Measurements from ENCODE around the gene SRL. TPM values are rescaled to one million over a fixed set of nuclear protein-coding genes. Genes with fewer than 3 reads are reported as not detected.

SRL gene
- polyA plus RNA-seq, 1 of the 3 experiments (the other 2 are of a cell fraction), result not detected

- DNase-seq, result no peak
- WGBS (ENCODE audit: low lambda C conversion rate), result 37% methylated on average over 2 of the region's 2 CpGs
- TF ChIP-seq NFIC (IDR thresholded peaks at IDR 0.05; ENCODE audit: borderline replicate concordance), result no peak
- no peak for TF ChIP-seq IRF3 (IDR thresholded peaks at IDR 0.05; ENCODE audit: low read depth, low read length)
- TF ChIP-seq TAF1 (IDR thresholded peaks at IDR 0.05; ENCODE audit: borderline replicate concordance, low read depth, low read length), result no peak
- TF ChIP-seq GATA2 (CRISPR knock-in tag; IDR thresholded peaks at IDR 0.05), result no peak
- no peak for TF ChIP-seq REST (IDR thresholded peaks at IDR 0.05; ENCODE audit: low read depth, low read length)
- no peak for TF ChIP-seq USF1 (IDR thresholded peaks at IDR 0.05; ENCODE audit: borderline replicate concordance, low read depth)
- TF ChIP-seq RAD21 (IDR thresholded peaks at IDR 0.05; ENCODE audit: low read length), result no peak
- no peak for TF ChIP-seq FOXM1 (IDR thresholded peaks at IDR 0.05; ENCODE audit: low read depth)
- no peak for TF ChIP-seq GABPA (IDR thresholded peaks at IDR 0.05; ENCODE audit: low read depth)
- no peak for TF ChIP-seq NRF1 (IDR thresholded peaks at IDR 0.05; ENCODE audit: low read depth, low read length)
- no peak for TF ChIP-seq YY1 (IDR thresholded peaks at IDR 0.05; ENCODE audit: low read depth)
- H3K9ac ChIP-seq, result no peak overlapping the region
- no peaks in the 10 kb centered on the region for H3K36me3 ChIP-seq (replicated peaks in 1 of 2; ENCODE audit: control insufficient read depth in 1 of 2, insufficient read depth in 2 of 2, low read length in 1 of 2)
- H3K27me3 ChIP-seq (ENCODE audit: insufficient read depth), result no peaks in the 10 kb centered on the region
- H3K9me3 ChIP-seq, result no peaks in the 10 kb centered on the region
- no peak overlapping the region for H3K4me2 ChIP-seq
- POLR2A ChIA-PET, result no interaction called here
- H3K4me3 ChIP-seq (ENCODE audit: low read depth in 2 of 2, low read length in 1 of 2), result no peak overlapping the region
- H3K27ac ChIP-seq (ENCODE audit: low read depth in 2 of 2, low read length in 1 of 2), result no peak overlapping the region
- CTCF ChIA-PET, result no interaction called here
- no peak overlapping the region for H2AFZ ChIP-seq (ENCODE audit: low read depth)
- no peaks in the 10 kb centered on the region for H4K20me1 ChIP-seq (ENCODE audit: insufficient read depth)
- no peaks in the 10 kb centered on the region for H3F3A ChIP-seq (replicated peaks; ENCODE audit: insufficient read depth)
- no peaks in the 10 kb centered on the region for H3K4me1 ChIP-seq (ENCODE audit: control insufficient read depth in 1 of 2, insufficient read depth in 2 of 2, low read depth in 1 of 2, low read length in 1 of 2)
- H3K79me2 ChIP-seq (ENCODE audit: insufficient read depth), result no peaks in the 10 kb centered on the region
- no peaks in the 10 kb centered on the region for H3K9me2 ChIP-seq
Measured at GRCh38 chr16:4227040-4227332, 14.9 kb downstream of the SRL start.

- no peaks in the 10 kb centered on the region for H4K20me1 ChIP-seq (ENCODE audit: insufficient read depth)
- H3K9ac ChIP-seq, result no peak overlapping the region
- no peaks in the 10 kb centered on the region for H3K4me1 ChIP-seq (ENCODE audit: control insufficient read depth in 1 of 2, insufficient read depth in 2 of 2, low read depth in 1 of 2, low read length in 1 of 2)
- H3K79me2 ChIP-seq (ENCODE audit: insufficient read depth), result no peaks in the 10 kb centered on the region
- no peaks in the 10 kb centered on the region for H3F3A ChIP-seq (replicated peaks; ENCODE audit: insufficient read depth)
- H3K4me3 ChIP-seq (ENCODE audit: low read depth in 2 of 2, low read length in 1 of 2), result no peak overlapping the region
- no peak for DNase-seq
- ChIA-PET CTCF (interaction anchor here (0.9 kb wide), 1 partner anchor 104 kb away, joined by 3 read pairs; no protein-coding TSS in a partner anchor), POLR2A (no interaction called here)
- H3K9me2 ChIP-seq, result no peaks in the 10 kb centered on the region
- WGBS (ENCODE audit: low lambda C conversion rate), result 17% methylated on average over 5 of the region's 5 CpGs
- TF ChIP-seq RFX5 (IDR thresholded peaks at IDR 0.05; ENCODE audit: low read length) (no peak), EZH2phosphoT487 (IDR thresholded peaks at IDR 0.05; ENCODE audit: borderline replicate concordance, low read depth) (no peak), RCOR1 (IDR thresholded peaks at IDR 0.05; ENCODE audit: low read length) (no peak), MEF2A (IDR thresholded peaks at IDR 0.05; ENCODE audit: borderline replicate concordance, low read depth) (no peak), JUND (IDR thresholded peaks at IDR 0.05) (no peak), GABPA (IDR thresholded peaks at IDR 0.05; ENCODE audit: low read depth) (no peak), MAX (IDR thresholded peaks at IDR 0.05; ENCODE audit: low read depth) (no peak), SMC3 (IDR thresholded peaks at IDR 0.05; ENCODE audit: low read depth, low read length) (no peak), EP300 (IDR thresholded peaks at IDR 0.05; ENCODE audit: borderline replicate concordance in 1 of 2, low read depth in 1 of 2, low read length in 1 of 2) (no peak), TCF12 (IDR thresholded peaks at IDR 0.05) (no peak), FOXJ3 (CRISPR knock-in tag; IDR thresholded peaks at IDR 0.05) (no peak), CHD2 (IDR thresholded peaks at IDR 0.05; ENCODE audit: low read length, partially characterized antibody) (no peak), FOSL2 (IDR thresholded peaks at IDR 0.05; ENCODE audit: borderline replicate concordance, low read depth) (no peak), POLR2AphosphoS5 (IDR thresholded peaks at IDR 0.05; ENCODE audit: low read depth, low read length) (no peak), RAD21 (IDR thresholded peaks at IDR 0.05; ENCODE audit: low read length) (no peak)
- no peaks in the 10 kb centered on the region for H3K9me3 ChIP-seq
- H3K4me2 ChIP-seq, result no peak overlapping the region
- no peaks in the 10 kb centered on the region for H3K27me3 ChIP-seq (ENCODE audit: insufficient read depth)
- no peak overlapping the region for H2AFZ ChIP-seq (ENCODE audit: low read depth)
- no peaks in the 10 kb centered on the region for H3K36me3 ChIP-seq (replicated peaks in 1 of 2; ENCODE audit: control insufficient read depth in 1 of 2, insufficient read depth in 2 of 2, low read length in 1 of 2)
- H3K27ac ChIP-seq (ENCODE audit: low read depth in 2 of 2, low read length in 1 of 2), result no peak overlapping the region
Measured at GRCh38 chr16:4226251-4227039, 15.4 kb downstream of the SRL start.
